Panc1 (cell line): ENCODE results near the gene ALG12. TPM values are rescaled to one million over a fixed set of nuclear protein-coding genes. Genes with fewer than 3 reads are reported as not detected.

ENCODE experiments used
- ATAC-seq: fragments of 200-7000 bp; cut with Tn5 transposase; 2 replicates; pipeline ENCODE4 v1.9.1; 2020; ENCODE audit warnings: mild to moderate bottlenecking, moderate library complexity
- BruUV-seq: library from RNA; stranded (reverse); fragments of 400-500 nt; replicated peaks from 2 replicates; lab custom pipeline; 2021; lab: Mats Ljungman, UMichigan
- CTCF ChIA-PET: fragments of 300-600 bp; sonication (Branson Sonifier 250); formaldehyde crosslinking; loops from one replicate; lab custom pipeline; 2022; ENCODE audit warnings: antibody characterized with exemption; lab: Charles Lee
- POLR2A ChIA-PET: fragments of 300-600 bp; sonication (Branson Sonifier 250); formaldehyde crosslinking; loops from one replicate; lab custom pipeline; 2022; ENCODE audit warnings: antibody characterized with exemption; lab: Charles Lee
- DNase-seq: peaks from one replicate; pipeline ENCODE4 v3.0.0-alpha.2; 2010; ENCODE audit warnings: low read depth, low spot score
- H3K27ac ChIP-seq: 2 replicates; pipeline ENCODE4 v1.5.1; 2011; ENCODE audit warnings: mild to moderate bottlenecking, low read length, inconsistent platforms
- H3K27me3 ChIP-seq: fragments of 200-500 bp; sonication (Bioruptor generic); 2 replicates; pipeline ENCODE4 v1.6.0; 2014; ENCODE audit warnings: low read length, inconsistent platforms; ENCODE audit not compliant: control insufficient read depth, insufficient read depth
- H3K36me3 ChIP-seq: fragments of 200-500 bp; sonication (Bioruptor generic); 2 replicates; pipeline ENCODE4 v1.5.1; 2014; ENCODE audit warnings: inconsistent platforms, mild to moderate bottlenecking, low read length, moderate library complexity; ENCODE audit not compliant: control insufficient read depth, insufficient read depth
- H3K4me1 ChIP-seq: 2 replicates; pipeline ENCODE4 v1.5.1; 2011; ENCODE audit warnings: inconsistent platforms, mild to moderate bottlenecking, low read length, moderate library complexity; ENCODE audit not compliant: control insufficient read depth, insufficient read depth
- H3K4me3 ChIP-seq, 2 experiments: 2 replicates each; pipeline ENCODE4 v1.5.1; 2011 to 2012; ENCODE audit warnings: low read depth in 2 of 2, low read length in 2 of 2, mild to moderate bottlenecking in 2 of 2, inconsistent platforms in 1 of 2, moderate library complexity in 1 of 2
- H3K9me3 ChIP-seq: fragments of 200-500 bp; sonication (Bioruptor generic); 2 replicates; pipeline ENCODE4 v1.5.1; 2014; ENCODE audit warnings: low read depth, mild to moderate bottlenecking, inconsistent platforms, low read length, moderate library complexity; ENCODE audit not compliant: control insufficient read depth, insufficient read depth
- CTCF ChIP-seq: fragments of 450-650 bp; IDR thresholded peaks from 2 replicates; pipeline ENCODE4 v1.5.1; 2017; ENCODE audit warnings: mild to moderate bottlenecking
- POLR2AphosphoS5 ChIP-seq: IDR thresholded peaks from 2 replicates; pipeline ENCODE4 v1.6.1; 2012; ENCODE audit warnings: mild to moderate bottlenecking, low read depth, low read length, moderate library complexity
- REST ChIP-seq, 2 experiments: IDR thresholded peaks; 2 replicates each; pipeline ENCODE4 v1.6.1; 2011 to 2012; ENCODE audit warnings: low read depth in 2 of 2, control low read depth in 1 of 2, low read length in 1 of 2, mild to moderate bottlenecking in 1 of 2, moderate library complexity in 1 of 2; ENCODE audit not compliant: insufficient read depth in 1 of 2
- SIN3A ChIP-seq: IDR thresholded peaks from 2 replicates; pipeline ENCODE4 v1.6.1; 2012; ENCODE audit warnings: low read depth, mild to moderate bottlenecking, low read length, moderate library complexity, borderline replicate concordance; ENCODE audit not compliant: insufficient read depth
- TCF7L2 ChIP-seq: IDR thresholded peaks from 2 replicates; pipeline ENCODE4 v1.6.1; 2011; ENCODE audit warnings: mild to moderate bottlenecking, low read depth, low read length, inconsistent platforms
- in situ Hi-C: cut with HindIII; loops from 2 replicates; pipeline ENCODE4 v1.10.0; 2016; ENCODE audit warnings: low sequenced_read_pairs, low pct_unique_long_range_greater_than_20kb
- intact Hi-C: fragments of 100-400 bp; cut with micrococcal nuclease; formaldehyde crosslinking; loops from one replicate; pipeline ENCODE4 v1.10.0; 2022; ENCODE audit not compliant: unreplicated experiment
- total RNA-seq: library from RNA; stranded (reverse); gene quantifications from one replicate; pipeline ENCODE4 v1.2.1, GENCODE V29; 2021; ENCODE audit not compliant: unreplicated experiment

The ALG12 gene
- total RNA-seq, 1 experiment from 2014 or later, result 23.4 TPM

GRCh38 chr22:49953027-49953679 is 34.9 kb upstream of the ALG12 start:
- H3K9me3 ChIP-seq, result no peaks in the 10 kb centered on the region
- DNase-seq (no peak), ATAC-seq (no peak)
- BruUV-seq, result no TSS peak
- H3K4me1 ChIP-seq, result peaks cover 68% of the 10 kb centered on the region
- H3K27me3 ChIP-seq, result no peaks in the 10 kb centered on the region
- H3K36me3 ChIP-seq, result no peaks in the 10 kb centered on the region
- TF ChIP-seq CTCF, result no peak
- TF ChIP-seq REST (IDR thresholded peaks at IDR 0.05; ENCODE audit: insufficient read depth in 1 of 2, low read depth in 2 of 2, low read length in 1 of 2), result no peak
- no peak for TF ChIP-seq SIN3A
- no peak for TF ChIP-seq TCF7L2
- no peak for TF ChIP-seq POLR2AphosphoS5
- POLR2A ChIA-PET, result interaction anchor here (0.5 kb wide), 1 partner anchor 58 kb away, joined by 4 read pairs; no protein-coding TSS in a partner anchor
- CTCF ChIA-PET, result no interaction called here
- peak overlapping the region; percentile 76; the same call in 1 of the 2 replicates for H3K27ac ChIP-seq
- intact Hi-C loops, result no loop called here
- in situ Hi-C loops, result no loop called here
- H3K4me3 ChIP-seq, result no peak overlapping the region

GRCh38 chr22:49951986-49952896 is 34.0 kb upstream of the ALG12 start:
- ATAC-seq, result peak; percentile 39
- no TSS peak for BruUV-seq
- Histone ChIP-seq H3K27ac (peak overlapping the region; percentile 76), H3K4me1 (peaks cover 63% of the 10 kb centered on the region), H3K9me3 (no peaks in the 10 kb centered on the region), H3K4me3 (no peak overlapping the region), H3K36me3 (no peaks in the 10 kb centered on the region), H3K27me3 (no peaks in the 10 kb centered on the region)
- no peak for DNase-seq
- ChIA-PET CTCF (no interaction called here), POLR2A (interaction anchor here (0.5 to 1.0 kb wide), 4 partner anchors 11 to 57 kb away, joined by 3 to 4 read pairs (median 3); partner anchors contain the start of gene ALG12)
- intact Hi-C loops, result no loop called here
- TF ChIP-seq CTCF (no peak), TCF7L2 (no peak), SIN3A (no peak), REST (IDR thresholded peaks at IDR 0.05; ENCODE audit: insufficient read depth in 1 of 2, low read depth in 2 of 2, low read length in 1 of 2) (no peak), POLR2AphosphoS5 (no peak)
- in situ Hi-C loops, result no loop called here
